T-cell (primary cell): ENCODE data around the gene LMF1. TPM values are rescaled to one million over a fixed set of nuclear protein-coding genes. Genes with fewer than 3 reads are reported as not detected.
"Not testable (repeated sequence)": the region's sequence is repeated elsewhere in the genome, so short reads cannot be mapped to it uniquely, and the experiment has no call there.

Source experiments
- ATAC-seq, 4 experiments: fragments of 200-7000 bp in 3 of 4; fragments of 150-1000 bp in 1 of 4; cut with Tn5 transposase; replicated peaks in 1 of 4; 1 replicate in 3 of 4; 2 replicates in 1 of 4; pipeline ENCODE4 v1.10.0; 2021; ENCODE audit warnings: moderate library complexity in 3 of 4, mild to moderate bottlenecking in 2 of 4, moderate number of reproducible peaks in 1 of 4
- CTCF ChIA-PET, 2 donors: fragments of 300-600 bp; sonication (Branson Sonifier 250); formaldehyde crosslinking; loops; one replicate each; lab custom pipeline; 2022; ENCODE audit warnings: antibody characterized with exemption in 2 of 2; lab: Charles Lee
- POLR2A ChIA-PET, 2 donors: fragments of 300-600 bp; sonication (Branson Sonifier 250); formaldehyde crosslinking; loops; one replicate each; lab custom pipeline; 2022; ENCODE audit warnings: antibody characterized with exemption in 2 of 2; lab: Charles Lee
- DNase-seq, 35 experiments: peaks; one replicate each; pipeline versions ENCODE4 v3.0.0 to v3.0.0-alpha.2; 2013 to 2023
- H3K27ac ChIP-seq: one replicate; pipeline ENCODE4 v1.5.1; 2013; ENCODE audit warnings: low read length
- H3K27me3 ChIP-seq, 2 experiments: replicated peaks in 1 of 2; 1 replicate in 1 of 2; 2 replicates in 1 of 2; pipeline versions ENCODE4 v1.6.1 to v1.7.0; 2013; ENCODE audit warnings: low read length in 1 of 2, mixed read lengths in 1 of 2; ENCODE audit not compliant: control insufficient read depth in 2 of 2, insufficient read depth in 2 of 2; ENCODE audit errors: extremely low read depth in 1 of 2
- H3K36me3 ChIP-seq, 2 donors: 1 replicate in 1 of 2; 2 replicates in 1 of 2; pipeline versions ENCODE4 v1.6.1 to v1.7.0; 2013; ENCODE audit warnings: low read length in 1 of 2; ENCODE audit not compliant: control insufficient read depth in 2 of 2, insufficient read depth in 1 of 2; ENCODE audit errors: extremely low read depth in 1 of 2
- H3K4me1 ChIP-seq, 2 experiments: 1 replicate in 1 of 2; 2 replicates in 1 of 2; pipeline versions ENCODE4 v1.6.1 to v1.7.0; 2013; ENCODE audit warnings: low read length in 2 of 2, mixed read lengths in 1 of 2; ENCODE audit not compliant: insufficient read depth in 2 of 2, control insufficient read depth in 1 of 2; ENCODE audit errors: extremely low read depth in 1 of 2
- H3K4me3 ChIP-seq, 2 donors: 1 replicate in 1 of 2; 2 replicates in 1 of 2; pipeline versions ENCODE4 v1.5.1 to v1.7.0; 2013; ENCODE audit warnings: mild to moderate bottlenecking in 2 of 2, low read length in 1 of 2, moderate library complexity in 1 of 2; ENCODE audit not compliant: control insufficient read depth in 1 of 2; ENCODE audit errors: extremely low read depth in 1 of 2
- H3K9me3 ChIP-seq: 2 replicates; pipeline ENCODE4 v1.7.0; 2013
- H3K27ac Mint-ChIP-seq, 2 donors: one replicate each; pipeline ENCODE4 v1.8.0; 2020 to 2021; ENCODE audit warnings: mild to moderate bottlenecking in 2 of 2, mixed read lengths in 2 of 2
- H3K27me3 Mint-ChIP-seq, 2 donors: one replicate each; pipeline ENCODE4 v1.8.0; 2021 to 2022; ENCODE audit warnings: mixed read lengths in 2 of 2
- H3K36me3 Mint-ChIP-seq: one replicate; pipeline ENCODE4 v1.8.0; 2021; ENCODE audit warnings: mixed read lengths
- H3K4me1 Mint-ChIP-seq, 3 donors: one replicate each; pipeline ENCODE4 v1.8.0; 2020 to 2022; ENCODE audit warnings: mixed read lengths in 3 of 3, mild to moderate bottlenecking in 1 of 3
- H3K4me3 Mint-ChIP-seq, 3 donors: one replicate each; pipeline ENCODE4 v1.8.0; 2020 to 2022; ENCODE audit warnings: mild to moderate bottlenecking in 3 of 3, mixed read lengths in 3 of 3, moderate library complexity in 3 of 3
- H3K9me3 Mint-ChIP-seq, 3 donors: one replicate each; pipeline ENCODE4 v1.8.0; 2020 to 2022; ENCODE audit warnings: mixed read lengths in 3 of 3
- WGBS: methylation state at CpG from one replicate; pipeline ENCODE4 v1.1.5; 2013; ENCODE audit warnings: missing lambda C conversion rate; ENCODE audit not compliant: insufficient coverage; 5-methylcytosine and 5-hydroxymethylcytosine counted together
- total RNA-seq, 35 experiments: library from RNA in 6 of 35; stranded (reverse) in 6 of 35; fragments of 120-200 nt in 1 of 35; gene quantifications; one replicate each; pipeline versions ENCODE4 v1.2.1 to v1.2.4 and lab custom pipeline; 2013 to 2026

The LMF1 gene
- total RNA-seq, 5 donors from 2014 or later (not counting 1 experiment from before 2014, with no cell fraction given) = 46.6 to 59.4 (median 51.1) TPM

- Mint-ChIP-seq H3K27me3 (peaks cover 4 to 5% of the 10 kb centered on the region in 2 donors), H3K4me3 (no peak overlapping the region), H3K36me3 (no peaks in the 10 kb centered on the region), H3K9me3 (peaks cover 0 to 4% (median 0%) of the 10 kb centered on the region in 3 donors), H3K4me1 (no peaks in the 10 kb centered on the region), H3K27ac (no peak overlapping the region)
- peaks cover 0 to 41% of the 10 kb centered on the region in 2 experiments for H3K27me3 ChIP-seq
- no peaks in the 10 kb centered on the region for H3K4me1 ChIP-seq
- H3K36me3 ChIP-seq = no peaks in the 10 kb centered on the region
- ATAC-seq (no peak), DNase-seq (no peak)
- POLR2A ChIA-PET = no interaction called here
- CTCF ChIA-PET = no interaction called here
- 77% methylated on average over 6 of the region's 14 CpGs for WGBS
- no peak overlapping the region for H3K4me3 ChIP-seq
- H3K27ac ChIP-seq = no peak overlapping the region
- no peaks in the 10 kb centered on the region for H3K9me3 ChIP-seq
Observed at GRCh38 chr16:838741-839140, 132.0 kb downstream of the LMF1 start.

GRCh38 chr16:836822-837221 is 134.0 kb downstream of the LMF1 start:
- WGBS = no CpG with 5 or more reads among the region's 3 CpGs
- CTCF ChIA-PET, H3K27ac Mint-ChIP-seq: not testable (repeated sequence)

GRCh38 chr16:836221-836620 is 134.6 kb downstream of the LMF1 start:
- H3K4me1 ChIP-seq = no peaks in the 10 kb centered on the region
- no peaks in the 10 kb centered on the region for H3K9me3 ChIP-seq
- POLR2A ChIA-PET = no interaction called here
- no peak overlapping the region for H3K27ac Mint-ChIP-seq
- H3K27me3 Mint-ChIP-seq = peaks cover 4 to 5% of the 10 kb centered on the region in 2 donors
- H3K4me3 ChIP-seq = no peak overlapping the region
- H3K27me3 ChIP-seq = peaks cover 0 to 33% of the 10 kb centered on the region in 2 experiments
- H3K9me3 Mint-ChIP-seq = peaks cover 0 to 4% (median 0%) of the 10 kb centered on the region in 3 donors
- no peak for DNase-seq
- CTCF ChIA-PET = no interaction called here
- H3K4me1 Mint-ChIP-seq = no peaks in the 10 kb centered on the region
- no peaks in the 10 kb centered on the region for H3K36me3 Mint-ChIP-seq
- 100% methylated on average over 2 of the region's 4 CpGs for WGBS
- H3K36me3 ChIP-seq = no peaks in the 10 kb centered on the region
- H3K4me3 Mint-ChIP-seq = no peak overlapping the region
- no peak for ATAC-seq
- no peak overlapping the region for H3K27ac ChIP-seq

More at GRCh38 chr16:836822-837221, 134.0 kb downstream of the LMF1 start:
- DNase-seq, H3K36me3 Mint-ChIP-seq, H3K36me3 ChIP-seq, H3K4me3 Mint-ChIP-seq, H3K9me3 ChIP-seq, H3K4me1 ChIP-seq, H3K27ac ChIP-seq, H3K4me1 Mint-ChIP-seq, H3K4me3 ChIP-seq, H3K27me3 Mint-ChIP-seq, H3K9me3 Mint-ChIP-seq, ATAC-seq, POLR2A ChIA-PET: not testable (repeated sequence)
- H3K27me3 ChIP-seq = peaks cover 0 to 31% of the 10 kb centered on the region in 2 experiments

GRCh38 chr16:835373-835772 is 135.4 kb downstream of the LMF1 start:
- Histone ChIP-seq H3K27ac (no peak overlapping the region), H3K4me3 (no peak overlapping the region), H3K4me1 (no peaks in the 10 kb centered on the region), H3K36me3 (no peaks in the 10 kb centered on the region), H3K9me3 (no peaks in the 10 kb centered on the region), H3K27me3 (peaks cover 0 to 35% of the 10 kb centered on the region in 2 experiments)
- Mint-ChIP-seq H3K27ac (no peak overlapping the region), H3K4me3 (no peak overlapping the region), H3K27me3 (peaks cover 4 to 7% of the 10 kb centered on the region in 2 donors), H3K4me1 (no peaks in the 10 kb centered on the region), H3K9me3 (peaks cover 0 to 4% (median 0%) of the 10 kb centered on the region in 3 donors), H3K36me3 (no peaks in the 10 kb centered on the region)
- ATAC-seq (no peak), DNase-seq (no peak)
- POLR2A ChIA-PET = no interaction called here
- WGBS = 97% methylated on average over 4 of the region's 10 CpGs
- CTCF ChIA-PET = no interaction called here

GRCh38 chr16:833411-833810 is 137.4 kb downstream of the LMF1 start:
- no peak overlapping the region for H3K27ac ChIP-seq
- H3K4me1 ChIP-seq = no peaks in the 10 kb centered on the region
- WGBS = 84% methylated on average over 11 of the region's 14 CpGs
- ATAC-seq (no peak), DNase-seq (no peak)
- Mint-ChIP-seq H3K4me3 (no peak overlapping the region), H3K9me3 (peaks cover 0 to 4% (median 0%) of the 10 kb centered on the region in 3 donors), H3K27ac (no peak overlapping the region), H3K4me1 (no peaks in the 10 kb centered on the region), H3K36me3 (no peaks in the 10 kb centered on the region), H3K27me3 (peaks cover 0 to 12% of the 10 kb centered on the region in 2 donors)
- peaks cover 0 to 33% of the 10 kb centered on the region in 2 experiments for H3K27me3 ChIP-seq
- no peaks in the 10 kb centered on the region for H3K9me3 ChIP-seq
- CTCF ChIA-PET = no interaction called here
- no peaks in the 10 kb centered on the region for H3K36me3 ChIP-seq
- H3K4me3 ChIP-seq = no peak overlapping the region
- POLR2A ChIA-PET = no interaction called here

- no peak overlapping the region for H3K4me3 Mint-ChIP-seq
- no peak overlapping the region for H3K27ac Mint-ChIP-seq
- Histone ChIP-seq H3K9me3 (no peaks in the 10 kb centered on the region), H3K36me3 (no peaks in the 10 kb centered on the region), H3K4me1 (no peaks in the 10 kb centered on the region), H3K27me3 (peaks cover 0 to 37% of the 10 kb centered on the region in 2 experiments), H3K27ac (no peak overlapping the region), H3K4me3 (no peak overlapping the region)
- no peak for ATAC-seq
- no peaks in the 10 kb centered on the region for H3K36me3 Mint-ChIP-seq
- DNase-seq = no peak
- H3K9me3 Mint-ChIP-seq = peaks cover 0 to 4% (median 0%) of the 10 kb centered on the region in 3 donors
- peaks cover 0 to 16% of the 10 kb centered on the region in 2 donors for H3K27me3 Mint-ChIP-seq
- no peaks in the 10 kb centered on the region for H3K4me1 Mint-ChIP-seq
- CTCF ChIA-PET = no interaction called here
- 88% methylated on average over 27 of the region's 35 CpGs for WGBS
- POLR2A ChIA-PET = no interaction called here
Observed at GRCh38 chr16:832652-833336, 138.0 kb downstream of the LMF1 start.
